GM12875 (cell line): ENCODE measurements around the gene RTRAF.

Experiments
- H3K4me3 ChIP-seq: one replicate; pipeline ENCODE4 v1.5.1; 2011; ENCODE audit warnings: low read depth, low read length, control low read depth
- TF ChIP-seq, protein P1 (sequence below): IDR thresholded peaks from 2 replicates; pipeline ENCODE4 v1.5.1; 2011; ENCODE audit warnings: low read depth, mild to moderate bottlenecking, control low read depth, inconsistent platforms, low read length, moderate library complexity, borderline replicate concordance; ENCODE audit not compliant: insufficient read depth

Gene RTRAF

DNA sequence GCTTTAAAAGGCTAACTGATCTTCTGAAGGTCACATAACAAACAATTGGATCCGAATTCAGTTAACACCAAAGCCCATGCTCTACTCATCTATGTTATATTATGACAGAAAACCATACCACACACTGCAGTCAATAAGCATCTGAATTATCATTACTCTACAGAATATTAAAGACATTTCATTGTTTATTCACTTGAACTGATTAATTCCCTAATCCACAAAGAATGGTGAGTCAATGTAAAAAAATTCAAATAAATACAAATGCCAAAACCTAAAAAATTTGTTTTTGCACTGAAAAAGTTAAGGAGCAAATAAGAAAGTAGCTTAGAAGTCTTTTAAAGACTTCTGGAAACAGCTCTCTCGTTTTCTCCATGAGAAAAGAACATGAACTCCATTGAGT lies 65.8 kb downstream of the RTRAF start:
- no peak overlapping the region for H3K4me3 ChIP-seq
- TF ChIP-seq, protein P1, sequence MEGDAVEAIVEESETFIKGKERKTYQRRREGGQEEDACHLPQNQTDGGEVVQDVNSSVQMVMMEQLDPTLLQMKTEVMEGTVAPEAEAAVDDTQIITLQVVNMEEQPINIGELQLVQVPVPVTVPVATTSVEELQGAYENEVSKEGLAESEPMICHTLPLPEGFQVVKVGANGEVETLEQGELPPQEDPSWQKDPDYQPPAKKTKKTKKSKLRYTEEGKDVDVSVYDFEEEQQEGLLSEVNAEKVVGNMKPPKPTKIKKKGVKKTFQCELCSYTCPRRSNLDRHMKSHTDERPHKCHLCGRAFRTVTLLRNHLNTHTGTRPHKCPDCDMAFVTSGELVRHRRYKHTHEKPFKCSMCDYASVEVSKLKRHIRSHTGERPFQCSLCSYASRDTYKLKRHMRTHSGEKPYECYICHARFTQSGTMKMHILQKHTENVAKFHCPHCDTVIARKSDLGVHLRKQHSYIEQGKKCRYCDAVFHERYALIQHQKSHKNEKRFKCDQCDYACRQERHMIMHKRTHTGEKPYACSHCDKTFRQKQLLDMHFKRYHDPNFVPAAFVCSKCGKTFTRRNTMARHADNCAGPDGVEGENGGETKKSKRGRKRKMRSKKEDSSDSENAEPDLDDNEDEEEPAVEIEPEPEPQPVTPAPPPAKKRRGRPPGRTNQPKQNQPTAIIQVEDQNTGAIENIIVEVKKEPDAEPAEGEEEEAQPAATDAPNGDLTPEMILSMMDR, result no peak

DNA sequence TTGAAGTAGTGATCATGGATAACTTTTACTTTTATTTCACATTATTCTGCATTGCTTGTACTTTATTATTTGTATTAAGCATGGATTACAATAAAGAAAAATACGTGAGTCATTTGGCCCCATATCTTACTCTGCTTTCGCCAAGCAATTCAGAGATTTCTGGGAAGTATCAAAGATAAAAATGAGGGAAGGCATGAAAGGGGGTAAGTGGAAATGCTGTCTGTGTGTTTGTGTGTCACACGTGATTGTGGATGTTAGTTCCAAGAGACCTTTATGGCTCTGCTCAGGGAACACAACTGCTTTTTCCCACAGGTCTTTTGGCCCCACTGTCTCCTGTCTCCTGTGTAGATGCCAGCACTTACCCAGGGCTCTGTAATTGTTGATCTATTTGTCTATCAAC lies 69.0 kb downstream of the RTRAF start:
- no peak overlapping the region for H3K4me3 ChIP-seq
- TF ChIP-seq, protein P1, result no peak

DNA sequence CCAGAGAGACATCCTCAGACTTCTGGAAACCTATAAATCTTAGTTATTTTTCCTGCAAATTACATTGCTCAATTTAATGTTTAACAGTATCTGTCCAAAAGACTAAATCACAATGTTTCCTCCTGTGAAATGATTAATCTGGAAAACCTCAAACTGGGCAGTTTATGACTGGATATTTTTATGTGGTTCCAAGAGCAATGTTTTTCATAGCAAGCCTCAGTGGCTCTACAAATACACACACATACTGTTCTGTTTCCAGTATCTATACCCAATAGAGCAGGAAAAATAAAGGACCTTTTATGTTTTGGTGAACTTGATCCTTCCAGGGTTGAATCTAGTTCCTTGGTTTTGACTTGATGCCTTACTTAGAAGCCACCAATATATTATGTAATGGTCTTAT lies 70.3 kb downstream of the RTRAF start:
- TF ChIP-seq, protein P1, result no peak
- no peak overlapping the region for H3K4me3 ChIP-seq

DNA sequence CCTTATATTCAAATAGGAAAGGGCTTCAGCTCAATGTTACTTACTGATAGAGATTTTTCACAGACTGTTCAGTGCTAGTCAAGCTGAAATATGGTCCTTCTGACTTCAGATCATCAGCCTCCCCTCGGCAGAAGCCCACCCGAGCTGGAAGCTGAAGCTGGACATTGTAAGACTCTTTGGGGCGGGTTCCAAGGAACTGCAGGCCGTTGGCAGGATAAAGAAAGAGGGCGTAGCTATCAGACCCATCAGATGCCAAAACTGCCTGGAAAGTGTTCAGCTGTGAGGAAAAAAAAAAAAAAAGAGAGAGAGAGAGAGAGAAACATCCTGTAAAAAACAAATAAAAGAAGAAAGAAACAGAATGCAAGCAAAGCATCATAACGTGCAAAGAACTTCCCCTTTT lies 70.7 kb downstream of the RTRAF start:
- TF ChIP-seq, protein P1, result no peak
- H3K4me3 ChIP-seq, result no peak overlapping the region
